Measurements from ENCODE around the gene UNC45B.

UNC45B gene

GRCh38 chr17:35116845-35117244 lies 30.8 kb upstream of the UNC45B start:
- in situ Hi-C loops (cut with HindIII; ENCODE audit: low sequenced_read_pairs), result no loop called here
- TF ChIP-seq CTCF (IDR thresholded peaks at IDR 0.05; ENCODE audit: low read depth, low read length, missing control alignments), result no peak
- no peak overlapping the region for H3K4me3 ChIP-seq (ENCODE audit: low read depth, low read length)
- no peak for DNase-seq (ENCODE audit: low read depth)

- peak; percentile 24 for TF ChIP-seq CTCF (IDR thresholded peaks at IDR 0.05; ENCODE audit: low read depth, low read length, missing control alignments)
- no peak for DNase-seq (ENCODE audit: low read depth)
- H3K4me3 ChIP-seq (ENCODE audit: low read depth, low read length), result no peak overlapping the region
- in situ Hi-C loops (cut with HindIII; ENCODE audit: low sequenced_read_pairs), result no loop called here
Measured at GRCh38 chr17:35117984-35118383, 29.6 kb upstream of the UNC45B start.

- in situ Hi-C loops (cut with HindIII; ENCODE audit: low sequenced_read_pairs), result no loop called here
- peak within 1 kb of the TSS; percentile 73 for H3K4me3 ChIP-seq (ENCODE audit: low read depth, low read length)
- peak; percentile 72 for TF ChIP-seq CTCF (IDR thresholded peaks at IDR 0.05; ENCODE audit: low read depth, low read length, missing control alignments)
Measured at GRCh38 chr17:35119370-35120165, 28.0 kb upstream of the UNC45B start, which contains the start of gene RAD51D. Gene RAD51D, minus strand, starts transcription at chr17:35119860. Its CDS starts 247 bp downstream, at chr17:35119613.

GRCh38 chr17:35121315-35121714 lies 26.3 kb upstream of the UNC45B start, which contains the start of gene FNDC8:
Gene FNDC8, plus strand, starts transcription at chr17:35121615. Its CDS starts 79 bp downstream, at chr17:35121694.
- H3K4me3 ChIP-seq (ENCODE audit: low read depth, low read length), result no peak within 1 kb of the TSS
- in situ Hi-C loops (cut with HindIII; ENCODE audit: low sequenced_read_pairs), result no loop called here
- no peak for TF ChIP-seq CTCF (IDR thresholded peaks at IDR 0.05; ENCODE audit: low read depth, low read length, missing control alignments)
- DNase-seq (ENCODE audit: low read depth), result no peak

More at GRCh38 chr17:35119370-35120165, 28.0 kb upstream of the UNC45B start, which contains the start of gene RAD51D:
- peak; percentile 19 for DNase-seq (ENCODE audit: low read depth)

- in situ Hi-C loops (cut with HindIII; ENCODE audit: low sequenced_read_pairs), result loop anchor here (5.0 to 25.0 kb wide), 4 partner anchors 409 to 691 kb away; partner anchors contain the start of gene SLFN12L
- TF ChIP-seq CTCF (IDR thresholded peaks at IDR 0.05; ENCODE audit: low read depth, low read length, missing control alignments), result no peak
- DNase-seq (ENCODE audit: low read depth), result no peak
- no peak overlapping the region for H3K4me3 ChIP-seq (ENCODE audit: low read depth, low read length)
Measured at GRCh38 chr17:35127751-35128514, 19.7 kb upstream of the UNC45B start.

- no peak for TF ChIP-seq CTCF (IDR thresholded peaks at IDR 0.05; ENCODE audit: low read depth, low read length, missing control alignments)
- DNase-seq (ENCODE audit: low read depth), result no peak
Measured at GRCh38 chr17:35129154-35129972, 18.3 kb upstream of the UNC45B start.

More at GRCh38 chr17:35129154-35129972, 18.3 kb upstream of the UNC45B start:
- in situ Hi-C loops (cut with HindIII; ENCODE audit: low sequenced_read_pairs), result loop anchor here (5.0 to 25.0 kb wide), 4 partner anchors 408 to 692 kb away; partner anchors contain the start of gene SLFN12L
- H3K4me3 ChIP-seq (ENCODE audit: low read depth, low read length), result no peak overlapping the region

Measured in astrocyte of the cerebellum (primary cell).